ENCODE results near the gene GBGT1. TPM values are rescaled to one million over a fixed set of nuclear protein-coding genes. Genes with fewer than 3 reads are reported as not detected.

The GBGT1 gene
- total RNA-seq, 4 donors from 2014 or later, result 7.0 to 49.5 (median 14.1) TPM

- Histone ChIP-seq H3K36me3 (no peaks in the 10 kb centered on the region), H3K27me3 (no peaks in the 10 kb centered on the region), H3K9me3 (no peaks in the 10 kb centered on the region), H3K4me1 (peaks cover 9 to 71% (median 30%) of the 10 kb centered on the region in 4 donors), H3K4me3 (no peak overlapping the region), H3K27ac (peak overlapping the region; percentile 72 to 91 (median 80))
- DNase-seq, result no peak
- no peak for TF ChIP-seq POLR2A (IDR thresholded peaks at IDR 0.05)
- TF ChIP-seq, protein P1, sequence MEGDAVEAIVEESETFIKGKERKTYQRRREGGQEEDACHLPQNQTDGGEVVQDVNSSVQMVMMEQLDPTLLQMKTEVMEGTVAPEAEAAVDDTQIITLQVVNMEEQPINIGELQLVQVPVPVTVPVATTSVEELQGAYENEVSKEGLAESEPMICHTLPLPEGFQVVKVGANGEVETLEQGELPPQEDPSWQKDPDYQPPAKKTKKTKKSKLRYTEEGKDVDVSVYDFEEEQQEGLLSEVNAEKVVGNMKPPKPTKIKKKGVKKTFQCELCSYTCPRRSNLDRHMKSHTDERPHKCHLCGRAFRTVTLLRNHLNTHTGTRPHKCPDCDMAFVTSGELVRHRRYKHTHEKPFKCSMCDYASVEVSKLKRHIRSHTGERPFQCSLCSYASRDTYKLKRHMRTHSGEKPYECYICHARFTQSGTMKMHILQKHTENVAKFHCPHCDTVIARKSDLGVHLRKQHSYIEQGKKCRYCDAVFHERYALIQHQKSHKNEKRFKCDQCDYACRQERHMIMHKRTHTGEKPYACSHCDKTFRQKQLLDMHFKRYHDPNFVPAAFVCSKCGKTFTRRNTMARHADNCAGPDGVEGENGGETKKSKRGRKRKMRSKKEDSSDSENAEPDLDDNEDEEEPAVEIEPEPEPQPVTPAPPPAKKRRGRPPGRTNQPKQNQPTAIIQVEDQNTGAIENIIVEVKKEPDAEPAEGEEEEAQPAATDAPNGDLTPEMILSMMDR (IDR thresholded peaks at IDR 0.05), result no peak
Observed at GRCh38 chr9:133128152-133128551, 35.6 kb downstream of the GBGT1 start.

DNA sequence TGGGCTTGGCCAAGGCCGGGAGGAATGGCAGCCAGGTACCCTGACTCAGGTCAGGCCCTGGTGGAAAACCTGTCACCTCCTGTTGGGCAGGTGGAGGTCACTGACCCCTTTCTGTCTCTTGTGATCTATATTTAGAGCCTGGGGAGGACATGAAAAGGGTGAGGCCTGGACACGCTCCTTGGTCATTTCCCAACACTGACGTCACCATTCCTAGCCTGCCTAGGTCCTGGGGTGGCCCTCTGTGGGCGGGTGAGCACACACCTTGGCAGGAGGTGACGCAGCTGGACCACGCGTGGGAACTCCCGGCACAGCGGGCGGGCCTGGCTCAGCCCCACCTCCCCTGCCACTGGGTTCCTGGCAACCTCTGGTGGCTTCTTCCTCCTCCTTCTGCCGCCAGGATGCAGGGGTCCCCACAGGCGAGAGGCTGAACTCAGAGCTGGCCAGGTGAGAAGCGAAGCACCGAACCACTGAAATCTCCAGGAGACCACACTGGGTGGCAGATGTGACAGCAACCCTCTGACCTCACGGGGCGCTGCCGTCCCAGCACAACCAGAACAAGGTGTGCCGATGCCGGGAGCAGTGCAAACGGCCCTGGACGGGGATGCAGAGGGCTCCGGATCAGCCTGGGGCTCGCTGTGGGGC lies 36.3 kb downstream of the GBGT1 start:
- Histone ChIP-seq H3K4me3 (peak overlapping the region in 1 of 4 donors; percentile 4), H3K4me1 (peaks cover 9 to 71% (median 23%) of the 10 kb centered on the region in 4 donors), H3K9me3 (no peaks in the 10 kb centered on the region), H3K27me3 (no peaks in the 10 kb centered on the region), H3K27ac (peak overlapping the region; percentile 72 to 91 (median 80)), H3K36me3 (no peaks in the 10 kb centered on the region)
- peak in 2 of 3 donors; percentile 82 for DNase-seq
- TF ChIP-seq POLR2A (IDR thresholded peaks at IDR 0.05), result no peak
- TF ChIP-seq, protein P1 (IDR thresholded peaks at IDR 0.05), result peak in 1 of 6 experiments; percentile 9

GRCh38 chr9:133126697-133127339 lies 36.9 kb downstream of the GBGT1 start:
- Histone ChIP-seq H3K36me3 (no peaks in the 10 kb centered on the region), H3K4me3 (peak overlapping the region in 3 of 4 donors; percentile 33 to 44 (median 36)), H3K4me1 (peaks cover 13 to 71% (median 23%) of the 10 kb centered on the region in 4 donors), H3K27ac (peak overlapping the region; percentile 72 to 91 (median 80)), H3K9me3 (no peaks in the 10 kb centered on the region), H3K27me3 (no peaks in the 10 kb centered on the region)
- TF ChIP-seq, protein P1 (IDR thresholded peaks at IDR 0.05), result no peak
- no peak for TF ChIP-seq POLR2A (IDR thresholded peaks at IDR 0.05)
- DNase-seq, result no peak

DNA sequence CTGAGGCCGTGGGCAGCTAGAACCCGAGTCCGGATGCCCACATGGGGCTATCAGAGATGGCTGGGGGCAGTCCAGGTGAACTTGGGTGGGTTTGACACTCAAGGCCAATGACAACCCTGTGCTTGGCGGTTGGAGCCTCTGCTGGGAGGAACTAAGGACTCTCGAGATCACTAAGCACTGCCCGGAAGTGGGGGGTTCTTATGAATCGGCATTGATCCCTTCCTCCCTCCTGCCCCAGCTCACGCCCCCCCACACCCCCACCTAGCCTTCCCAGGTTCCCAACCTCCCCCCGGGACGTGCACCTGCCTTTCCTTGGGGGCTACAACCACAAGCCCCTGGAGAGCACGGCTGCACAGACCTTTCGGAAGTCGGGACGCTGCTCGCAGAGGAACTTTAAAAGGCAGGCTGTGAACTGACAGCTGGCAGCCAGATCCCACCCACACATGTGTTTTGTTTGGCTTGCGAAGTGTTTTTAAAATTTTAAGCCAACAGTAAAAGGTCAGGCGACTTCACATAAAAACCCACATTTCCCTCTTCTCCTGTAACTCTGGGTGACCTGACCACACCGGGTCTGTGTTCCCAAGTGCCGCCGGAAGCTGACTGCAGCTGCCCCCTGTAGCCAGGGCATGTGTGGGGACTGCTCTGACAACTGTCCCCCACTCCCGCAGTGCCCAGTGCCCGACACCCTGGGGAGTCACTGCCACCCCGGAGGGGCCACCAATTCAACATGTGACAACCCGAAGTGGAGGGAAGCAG lies 37.6 kb downstream of the GBGT1 start:
- H3K27me3 ChIP-seq, result no peaks in the 10 kb centered on the region
- peaks cover 8 to 69% (median 20%) of the 10 kb centered on the region in 4 donors for H3K4me1 ChIP-seq
- H3K27ac ChIP-seq, result peak overlapping the region; percentile 72 to 91 (median 80)
- peak in 2 of 3 donors; percentile 72 to 78 for DNase-seq
- no peaks in the 10 kb centered on the region for H3K9me3 ChIP-seq
- TF ChIP-seq, protein P1 (IDR thresholded peaks at IDR 0.05), result no peak
- TF ChIP-seq POLR2A (IDR thresholded peaks at IDR 0.05), result no peak
- peak overlapping the region; percentile 19 to 44 (median 34) for H3K4me3 ChIP-seq
- H3K36me3 ChIP-seq, result no peaks in the 10 kb centered on the region

GRCh38 chr9:133124907-133125275 lies 38.8 kb downstream of the GBGT1 start:
- Histone ChIP-seq H3K9me3 (no peaks in the 10 kb centered on the region), H3K36me3 (no peaks in the 10 kb centered on the region), H3K27me3 (no peaks in the 10 kb centered on the region), H3K4me1 (peaks cover 15 to 67% (median 24%) of the 10 kb centered on the region in 4 donors), H3K27ac (peak overlapping the region in 3 of 4 donors; percentile 48 to 91 (median 75)), H3K4me3 (no peak overlapping the region)
- DNase-seq, result no peak
- TF ChIP-seq POLR2A (IDR thresholded peaks at IDR 0.05), result no peak
- TF ChIP-seq, protein P1 (IDR thresholded peaks at IDR 0.05), result no peak

Data from Peyer's patch (tissue), 4 donors.